HL-60 (cell line): ENCODE data around the gene UGDH.

Experiments
- CTCF ChIP-seq: IDR thresholded peaks from one replicate; pipeline ENCODE4 v1.5.1; 2011; ENCODE audit warnings: low read length, control low read depth, inconsistent platforms; ENCODE audit not compliant: insufficient read depth
- GABPA ChIP-seq: IDR thresholded peaks from 2 replicates; pipeline ENCODE4 v1.6.1; 2012; ENCODE audit warnings: low read depth

GRCh38 chr4:39466747-39467146 lies 60.5 kb downstream of the UGDH start:
- TF ChIP-seq CTCF (no peak), GABPA (no peak)
